HG03342 (cell line): Measurements from ENCODE around the gene GOLGA3.

ENCODE experiments used
- ATAC-seq: cut with Tn5 transposase; IDR thresholded peaks from one replicate; pipeline ENCODE4 v1.9.1; 2021; ENCODE audit warnings: mild to moderate bottlenecking, moderate library complexity; ENCODE audit not compliant: unreplicated experiment

GOLGA3 gene

DNA sequence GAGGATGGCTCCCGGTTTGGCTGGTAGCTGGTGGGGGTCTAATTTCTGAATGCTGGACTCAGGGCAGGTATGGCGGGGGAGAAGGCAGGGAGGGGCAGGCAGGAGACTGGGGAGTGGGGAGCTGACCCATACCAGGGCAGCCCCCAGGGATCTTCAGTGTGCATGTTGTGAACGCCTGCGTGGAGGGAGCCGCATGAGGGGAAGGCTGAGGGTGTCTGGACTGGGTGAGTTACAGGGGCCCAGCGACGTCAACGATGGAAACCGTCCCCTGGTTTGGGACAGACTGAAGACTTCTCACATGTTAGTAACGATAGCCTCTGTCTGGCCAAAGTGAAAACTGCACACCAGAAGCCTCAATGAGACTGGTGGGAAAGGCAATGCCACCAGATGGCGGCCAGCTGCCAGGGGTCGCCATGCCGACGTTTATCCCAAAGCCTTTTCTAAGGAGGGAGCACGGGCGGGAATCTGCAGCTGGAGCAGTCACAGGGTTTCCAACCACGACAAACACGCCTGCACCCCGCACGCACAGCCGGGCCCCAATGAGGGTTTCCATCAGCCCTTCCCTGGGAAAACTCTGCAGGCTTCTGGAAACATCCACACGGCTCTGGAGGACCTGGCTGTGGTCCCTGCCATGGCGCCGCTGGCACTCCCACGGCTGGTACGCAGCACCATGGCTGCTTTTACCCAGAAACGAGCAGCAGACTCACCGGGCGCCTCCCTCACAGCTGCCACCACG lies 104.0 kb downstream of the GOLGA3 start:
- ATAC-seq, result no peak

DNA sequence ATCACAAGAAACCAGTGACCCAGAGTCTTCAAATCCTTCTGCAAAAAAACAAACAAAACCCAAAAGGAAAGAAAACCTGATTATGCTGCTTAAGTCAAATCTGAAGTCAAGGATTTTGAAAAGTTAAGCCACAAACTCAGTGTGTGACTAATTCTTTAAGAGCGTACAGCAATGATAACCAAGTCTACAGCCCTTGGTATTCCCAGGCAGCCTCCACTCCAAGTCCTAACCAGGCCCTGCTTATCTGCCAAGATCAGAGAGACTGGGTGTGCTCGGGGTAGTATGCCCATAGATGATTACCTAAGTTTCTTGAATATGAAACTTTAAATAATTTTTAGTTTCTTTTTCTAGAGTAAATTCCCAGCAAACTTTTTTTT lies 104.9 kb downstream of the GOLGA3 start:
- no peak for ATAC-seq

DNA sequence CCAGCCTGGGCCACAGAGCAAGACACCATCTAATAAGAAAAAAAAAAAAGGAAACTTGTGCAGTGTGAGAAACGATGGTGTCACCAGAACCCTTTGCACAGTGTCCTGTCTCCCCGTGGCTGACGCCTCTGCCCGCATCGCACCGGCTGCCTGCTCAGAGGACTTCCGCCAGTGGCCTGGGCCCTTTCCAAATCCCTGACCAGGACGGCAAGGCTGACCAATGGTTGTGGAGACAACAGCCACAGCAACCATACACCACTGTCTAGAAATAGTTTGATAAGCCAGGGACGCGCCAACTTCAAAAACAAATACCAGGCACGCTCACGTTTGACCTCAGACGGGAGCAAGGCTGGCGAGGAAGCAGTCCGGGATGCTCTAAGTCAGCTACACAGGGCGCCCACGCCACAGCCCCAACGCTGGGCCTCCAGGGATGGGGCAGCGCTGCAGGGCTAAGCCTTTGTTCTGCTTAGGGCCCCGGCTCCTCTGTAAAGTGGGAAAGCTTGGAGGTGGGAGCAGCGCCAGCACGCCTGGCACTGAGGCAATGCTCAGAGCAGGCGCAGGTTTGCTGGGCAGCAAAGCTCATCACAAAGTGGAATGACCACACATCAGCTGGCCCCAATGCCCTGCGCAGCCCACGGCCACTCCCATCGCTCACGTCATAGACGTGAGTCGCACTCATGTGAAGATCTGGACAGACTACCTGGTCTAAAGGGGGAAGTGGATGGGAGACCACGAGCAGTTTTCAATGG lies 105.5 kb downstream of the GOLGA3 start:
- ATAC-seq, result no peak

DNA sequence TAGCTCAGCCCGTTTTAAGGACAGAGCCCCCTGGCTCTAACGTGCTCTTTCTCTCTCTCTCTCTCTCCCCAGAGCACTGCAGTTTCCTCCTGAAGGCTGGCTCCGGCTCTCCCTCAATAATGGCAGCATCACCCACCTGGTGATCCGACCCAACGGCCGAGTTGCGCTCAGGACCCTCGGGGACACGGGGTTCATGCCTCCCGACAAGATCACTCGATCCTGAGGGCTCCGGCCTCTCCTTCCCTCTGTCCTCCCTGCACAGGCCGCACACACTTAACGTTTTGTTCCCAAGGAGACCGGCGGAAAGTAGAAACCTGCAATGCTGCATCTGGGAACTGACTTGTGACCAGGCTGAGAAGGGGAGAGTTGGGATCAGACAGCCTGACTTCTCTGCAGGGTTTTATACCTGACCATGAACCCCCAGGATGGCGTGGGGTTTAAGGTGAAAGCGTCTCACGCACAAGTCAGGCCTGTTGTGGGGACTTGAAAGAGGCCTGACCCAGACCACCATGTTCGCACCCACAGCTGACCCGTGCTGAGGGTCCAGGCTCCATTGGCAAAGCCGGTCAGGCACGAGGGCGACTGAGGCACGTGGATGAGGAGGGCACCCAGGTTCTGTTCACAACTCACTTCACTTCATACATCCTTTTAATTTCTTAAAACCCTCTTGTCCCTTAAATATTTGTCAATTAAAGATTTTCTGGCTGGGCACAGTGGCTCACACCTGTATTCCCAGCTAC lies 107.9 kb downstream of the GOLGA3 start:
- no peak for ATAC-seq

DNA sequence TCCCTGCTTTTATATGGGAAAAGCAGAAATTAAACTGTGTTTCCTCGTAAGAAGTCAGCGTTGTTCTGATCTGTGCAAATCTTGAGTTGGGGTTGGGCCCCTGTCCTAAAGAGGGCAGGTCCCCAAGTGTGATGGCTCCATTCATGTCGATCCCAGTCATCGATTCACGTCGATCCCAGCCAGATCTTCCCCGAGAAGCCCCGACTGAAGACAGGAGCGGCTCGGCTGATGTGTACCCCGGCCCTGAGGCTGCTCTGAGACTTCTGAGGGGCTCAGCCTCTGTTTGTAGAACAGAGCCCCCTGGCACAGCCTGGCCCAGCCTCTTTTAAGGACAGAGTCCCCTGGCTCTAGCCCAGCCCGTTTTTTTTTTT lies 108.7 kb downstream of the GOLGA3 start:
- no peak for ATAC-seq

DNA sequence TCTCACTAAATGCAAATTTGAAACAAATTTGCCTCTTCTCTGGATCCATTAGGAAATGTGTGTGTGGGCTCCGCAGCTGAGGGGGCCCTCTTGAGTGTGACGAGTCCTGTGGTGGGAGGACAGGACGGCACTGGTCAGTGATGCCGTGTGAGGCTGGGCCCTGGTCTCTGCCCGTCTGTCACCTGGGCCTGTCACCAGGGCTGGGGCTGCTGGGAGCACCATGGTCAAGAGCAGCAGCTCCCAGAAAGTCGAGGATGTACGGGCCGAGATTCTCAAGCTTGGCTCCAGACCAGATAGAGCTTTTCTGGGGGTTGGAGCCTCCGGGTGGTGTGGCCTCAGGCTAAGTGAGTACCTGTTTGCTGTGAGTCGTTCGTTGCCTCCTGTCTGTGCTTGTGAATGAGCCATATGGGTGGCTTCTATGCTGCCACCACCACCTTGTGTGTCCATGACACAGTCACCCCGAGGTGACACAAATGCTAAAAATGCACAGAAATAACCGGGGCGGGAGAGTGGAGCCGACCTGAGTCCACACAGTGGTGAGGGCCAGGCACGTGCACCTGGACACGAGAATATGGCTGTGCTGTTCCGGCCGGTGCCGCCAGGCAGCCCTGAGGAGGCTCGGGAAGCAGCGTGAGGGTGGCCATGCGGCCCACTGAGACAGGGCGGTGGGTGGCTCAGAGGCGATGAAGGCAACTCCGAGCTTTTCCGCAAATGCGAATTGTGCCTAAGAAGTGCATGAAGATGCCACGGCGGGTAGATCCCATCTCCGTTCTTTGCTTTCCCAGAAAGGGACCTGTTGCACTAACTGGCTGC lies 109.3 kb downstream of the GOLGA3 start:
- ATAC-seq, result no peak
